GM04504 (cell line): ENCODE data around the gene ACOX3.

ENCODE experiments used
- DNase-seq: peaks from one replicate; pipeline ENCODE4 v3.0.0-alpha.2; 2012; ENCODE audit warnings: low read depth

The ACOX3 gene

GRCh38 chr4:8372506-8372905, 68.0 kb downstream of the ACOX3 start:
- no peak for DNase-seq

GRCh38 chr4:8371596-8371995, 68.9 kb downstream of the ACOX3 start:
- no peak for DNase-seq

GRCh38 chr4:8370835-8371595, 69.5 kb downstream of the ACOX3 start:
- DNase-seq: no peak

- DNase-seq: no peak
Measured at GRCh38 chr4:8370106-8370787, 70.3 kb downstream of the ACOX3 start.

GRCh38 chr4:8369426-8370105, 71.0 kb downstream of the ACOX3 start:
- no peak for DNase-seq

- DNase-seq: no peak
Measured at GRCh38 chr4:8368998-8369397, 71.5 kb downstream of the ACOX3 start.

- DNase-seq: no peak
Measured at GRCh38 chr4:8368061-8368481, 72.5 kb downstream of the ACOX3 start.

GRCh38 chr4:8366601-8367000, 73.9 kb downstream of the ACOX3 start:
- DNase-seq: no peak

GRCh38 chr4:8365951-8366350, 74.6 kb downstream of the ACOX3 start:
- DNase-seq: no peak

GRCh38 chr4:8365353-8365752, 75.2 kb downstream of the ACOX3 start:
- DNase-seq: no peak

- DNase-seq: no peak
Measured at GRCh38 chr4:8364848-8365350, 75.6 kb downstream of the ACOX3 start.

GRCh38 chr4:8364141-8364540, 76.4 kb downstream of the ACOX3 start:
- DNase-seq: no peak

- no peak for DNase-seq
Measured at GRCh38 chr4:8362483-8362882, 78.0 kb downstream of the ACOX3 start.

GRCh38 chr4:8359193-8359592, 81.3 kb downstream of the ACOX3 start:
- DNase-seq: no peak

- no peak for DNase-seq
Measured at GRCh38 chr4:8356856-8357255, 83.7 kb downstream of the ACOX3 start.

GRCh38 chr4:8355864-8356565, 84.5 kb downstream of the ACOX3 start:
- DNase-seq: no peak

GRCh38 chr4:8355306-8355705, 85.2 kb downstream of the ACOX3 start:
- DNase-seq: no peak

GRCh38 chr4:8353912-8354453, 86.5 kb downstream of the ACOX3 start:
- DNase-seq: no peak

GRCh38 chr4:8353158-8353669, 87.3 kb downstream of the ACOX3 start:
- DNase-seq: no peak

GRCh38 chr4:8352368-8353157, 88.0 kb downstream of the ACOX3 start:
- no peak for DNase-seq

GRCh38 chr4:8351931-8352367, 88.6 kb downstream of the ACOX3 start:
- DNase-seq: no peak
